HUDEP-2 (cell line): Measurements from ENCODE around the gene ANKRD9.

Source experiments
- DNase-seq, 76 experiments: peaks; one replicate each; lab custom pipeline; 2025; ENCODE audit not compliant: unreplicated experiment in 76 of 76; lab: John Stamatoyannopoulos, UW

ANKRD9 gene

DNA sequence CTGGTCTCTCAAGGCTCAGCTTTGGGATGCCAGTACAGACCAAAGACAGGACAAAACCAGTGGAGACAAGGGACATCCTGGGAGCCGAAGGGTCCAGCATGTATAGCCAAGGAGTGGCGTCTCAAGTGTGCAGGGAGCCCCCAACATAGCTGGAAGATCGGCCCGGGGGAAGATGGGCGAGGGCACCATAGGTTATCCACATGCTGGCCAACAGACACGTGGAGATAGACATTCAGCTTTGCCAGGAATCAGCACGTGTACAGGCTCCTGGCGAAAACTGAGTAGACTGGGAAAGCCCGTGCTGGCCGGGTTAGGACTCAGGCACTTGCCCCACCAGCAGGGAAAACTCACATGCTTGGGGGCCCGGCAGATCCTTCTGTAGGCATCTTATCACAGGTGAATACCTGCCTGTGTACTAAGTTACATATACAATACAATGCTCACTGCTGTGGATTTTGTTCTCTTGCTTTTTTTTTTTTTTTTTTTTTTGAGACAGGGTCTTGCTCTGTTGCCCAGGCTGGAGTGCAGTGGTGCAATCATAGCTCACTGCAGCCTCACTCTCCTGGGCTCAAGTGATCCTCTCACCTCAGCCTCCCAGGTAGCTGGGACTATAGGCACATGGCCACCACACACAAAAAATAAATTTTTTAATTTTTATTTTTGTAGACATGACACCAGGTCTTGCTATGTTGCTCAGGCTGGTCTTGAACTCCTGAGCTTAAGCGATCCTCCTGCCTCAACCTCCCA is 5.6 kb upstream of the ANKRD9 start:
- no peak for DNase-seq

- DNase-seq: no peak
Measured at GRCh38 chr14:102513899-102514772, 4.6 kb upstream of the ANKRD9 start.

GRCh38 chr14:102512793-102513300 is 3.3 kb upstream of the ANKRD9 start:
- no peak for DNase-seq

- peak in 1 of 76 experiments; percentile 11 for DNase-seq
Measured at GRCh38 chr14:102511538-102511937, 2.0 kb upstream of the ANKRD9 start.

- peak in 69 of 76 experiments; percentile 3 to 82 (median 64) for DNase-seq
Measured at GRCh38 chr14:102510616-102511520, 1.3 kb upstream of the ANKRD9 start.

GRCh38 chr14:102508774-102509745 is 516 bp downstream of the ANKRD9 start:
- DNase-seq: peak in 47 of 76 experiments; percentile 18 to 81 (median 45)

GRCh38 chr14:102508410-102508773 is 1.2 kb downstream of the ANKRD9 start:
- peak in 72 of 76 experiments; percentile 4 to 84 (median 66) for DNase-seq

DNA sequence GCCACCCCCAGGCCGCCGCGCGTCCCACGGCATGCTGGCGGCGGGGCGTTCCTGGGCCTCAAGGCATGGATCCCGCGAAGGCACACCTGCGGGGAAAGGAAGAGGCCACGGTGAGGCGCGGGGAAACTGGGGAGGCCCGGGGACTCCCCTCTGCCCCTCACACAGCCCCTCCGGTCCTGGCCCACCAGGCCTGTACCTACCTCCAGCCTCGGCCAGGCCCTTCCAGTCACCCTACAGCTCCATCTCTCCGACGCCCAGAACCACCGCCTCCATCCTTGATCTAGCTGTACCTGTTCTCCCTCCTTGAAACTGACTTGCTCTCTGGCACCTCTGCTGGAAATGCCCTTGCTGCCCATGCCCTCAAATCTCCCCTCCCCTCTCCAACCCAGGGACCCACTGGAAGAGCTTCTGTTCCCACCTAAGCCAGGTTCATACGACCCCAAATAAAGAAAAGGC is 1.7 kb downstream of the ANKRD9 start:
- no peak for DNase-seq

DNA sequence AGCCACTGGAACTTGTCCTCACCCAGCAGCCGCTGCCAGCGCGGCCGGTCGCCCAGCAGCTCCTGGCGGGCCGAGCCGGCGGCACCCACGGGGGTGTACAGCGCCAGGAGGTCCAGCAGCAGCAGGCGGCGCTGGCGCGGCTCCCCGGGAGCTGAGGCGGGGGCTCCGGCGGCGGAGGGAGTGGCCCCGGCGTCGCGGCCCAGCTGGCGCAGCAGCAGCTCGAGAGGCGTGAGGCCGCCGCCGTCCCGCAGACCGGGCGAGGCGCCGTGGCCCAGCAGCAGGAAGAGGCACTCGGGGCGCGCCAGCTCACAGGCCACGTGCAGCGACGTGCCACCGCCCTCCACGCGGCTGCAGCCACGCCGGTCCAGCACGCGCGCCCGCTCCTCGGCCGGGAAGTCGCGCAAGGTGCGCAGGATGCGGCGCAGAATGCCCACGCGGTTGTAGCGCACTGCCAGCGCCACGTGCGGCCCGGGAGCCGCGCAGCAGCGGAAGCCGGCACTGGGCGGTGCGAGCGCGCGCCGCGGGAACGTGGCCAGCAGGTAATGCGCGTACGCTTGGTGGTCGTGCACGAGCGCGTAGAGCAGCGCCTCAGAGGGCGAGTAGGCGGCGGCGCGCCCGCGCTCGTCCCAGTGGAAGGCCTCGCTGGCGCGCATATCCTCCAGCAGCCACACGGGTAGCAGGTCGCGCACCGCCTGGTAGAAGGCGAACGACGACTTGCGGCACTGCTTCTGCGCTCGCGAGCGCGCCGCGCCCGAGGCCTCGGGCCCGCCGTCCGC is 2.3 kb downstream of the ANKRD9 start:
- no peak for DNase-seq

DNA sequence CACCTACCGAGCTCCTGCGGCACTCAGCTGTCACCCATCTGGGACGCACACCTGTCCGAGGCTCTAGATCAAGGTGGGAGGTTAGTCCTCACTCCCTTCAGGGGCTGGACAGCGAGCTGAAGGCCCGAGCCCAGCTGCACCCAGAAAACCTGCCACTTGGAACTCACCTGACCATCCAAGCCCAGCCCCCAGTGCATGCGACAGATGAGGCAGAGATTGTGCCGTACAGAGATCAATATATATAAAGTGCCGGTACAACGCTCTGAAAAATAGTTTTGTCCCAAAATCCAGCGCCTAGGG is 3.0 kb downstream of the ANKRD9 start:
- no peak for DNase-seq

DNA sequence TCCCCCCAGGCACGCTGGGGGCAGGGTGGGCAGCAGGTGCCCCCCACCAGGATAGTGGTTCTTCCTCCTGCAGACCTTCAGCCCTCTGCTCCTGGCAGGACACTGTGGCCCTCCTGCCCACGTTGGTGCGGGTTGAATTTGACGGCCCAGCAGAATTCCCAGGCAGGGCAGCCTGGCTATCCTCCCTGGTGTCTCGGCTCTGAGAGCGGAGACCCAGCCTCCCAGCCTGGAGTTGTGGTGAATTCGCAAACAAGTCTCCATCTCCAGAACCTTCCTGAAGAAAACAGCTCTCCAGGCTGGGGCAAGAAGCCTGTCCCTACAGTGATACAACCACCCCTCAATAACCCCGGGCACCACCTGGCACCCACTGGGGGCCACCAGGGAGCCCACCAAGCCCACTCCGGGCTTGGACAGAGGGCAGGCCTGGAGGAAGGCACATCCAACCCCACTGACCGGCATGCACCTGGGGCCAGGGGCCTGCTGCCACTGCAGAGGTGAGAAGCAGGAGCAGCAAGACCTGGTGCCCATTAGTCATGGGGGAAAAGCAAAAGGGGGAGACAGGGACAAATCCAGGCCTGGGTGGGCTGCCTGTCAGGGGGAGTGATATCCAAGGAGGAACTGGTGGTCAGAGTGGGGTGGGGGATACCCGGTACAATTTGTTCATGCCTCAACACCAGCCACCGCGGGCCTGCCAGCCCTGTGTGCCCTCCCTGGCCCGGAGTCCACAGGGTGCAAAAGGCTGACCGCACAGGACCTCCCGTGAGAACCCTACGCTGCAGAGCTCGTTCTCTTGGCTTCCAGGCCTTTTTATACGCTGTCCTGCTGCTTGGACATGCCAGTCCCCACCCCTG is 3.6 kb downstream of the ANKRD9 start:
- DNase-seq: no peak

DNA sequence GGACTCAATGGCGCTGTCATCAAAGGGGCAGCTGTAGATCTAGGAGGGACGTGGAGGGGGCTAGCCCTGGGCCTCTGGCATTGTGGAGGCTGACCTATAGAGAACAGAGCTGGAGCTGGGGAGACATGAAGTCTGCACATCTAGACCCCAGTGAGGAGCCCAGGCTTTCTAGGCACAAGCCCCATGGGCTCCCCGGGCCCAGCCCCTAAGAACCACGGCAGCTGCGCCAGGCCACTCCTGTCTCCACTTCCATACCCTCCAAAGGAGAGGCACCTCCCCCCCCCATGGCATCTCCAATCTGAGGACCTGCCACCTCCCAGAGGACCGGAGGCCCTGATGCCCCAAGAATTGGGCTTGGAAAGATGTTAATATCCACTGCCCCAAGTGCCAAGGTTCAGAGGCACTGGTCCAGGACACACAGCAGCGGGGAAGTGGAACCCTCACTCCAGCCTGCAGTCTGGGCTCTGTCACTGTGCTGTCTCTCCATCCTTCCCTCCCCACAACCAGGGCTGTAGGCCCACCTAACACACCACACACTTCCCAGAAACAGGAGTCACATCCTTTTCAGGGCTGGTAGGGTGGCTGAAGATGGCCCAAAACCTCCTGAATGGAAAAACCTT is 4.5 kb downstream of the ANKRD9 start:
- DNase-seq: no peak

- DNase-seq: peak in 75 of 76 experiments; percentile 21 to 90 (median 77)
Measured at GRCh38 chr14:102504328-102504999, 5.1 kb downstream of the ANKRD9 start.

GRCh38 chr14:102503641-102504327 is 5.8 kb downstream of the ANKRD9 start:
- peak in 18 of 76 experiments; percentile 8 to 58 (median 38) for DNase-seq

DNA sequence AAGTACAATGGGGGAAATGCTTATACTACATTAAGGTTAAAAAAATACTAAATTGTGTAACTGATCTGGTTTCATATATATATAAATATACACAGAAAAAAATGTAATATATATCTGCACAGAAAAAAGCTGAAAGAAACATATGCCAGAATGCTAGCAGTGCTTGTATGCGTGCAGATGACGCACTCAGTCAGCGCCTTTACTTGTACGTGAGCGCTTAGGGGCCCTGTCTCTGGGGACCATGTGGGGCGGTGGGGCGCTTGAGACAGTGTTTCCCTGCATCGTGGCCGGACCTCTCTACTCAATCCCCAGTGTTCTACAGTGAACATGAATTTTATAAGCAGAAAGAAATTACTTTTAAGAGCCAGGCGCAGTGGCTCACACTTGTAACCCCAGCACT is 7.0 kb downstream of the ANKRD9 start:
- no peak for DNase-seq

GRCh38 chr14:102501751-102502315 is 7.7 kb downstream of the ANKRD9 start:
- DNase-seq: peak in 1 of 76 experiments; percentile 6
